Tibial nerve (tissue), 3 donors: ENCODE measurements around the gene PRKRIP1.

ENCODE experiments used
- CTCF ChIP-seq, 5 experiments: fragments of 200-600 bp in 3 of 5; fragments of 450-650 bp in 2 of 5; sonication (generic) in 3 of 5; IDR thresholded peaks; one replicate each; pipeline ENCODE4 v1.5.1; 2016 to 2019; ENCODE audit warnings: antibody characterized with exemption in 5 of 5, mild to moderate bottlenecking in 3 of 5, moderate library complexity in 2 of 5
- POLR2A ChIP-seq, 2 donors: fragments of 450-650 bp; IDR thresholded peaks; one replicate each; pipeline ENCODE4 v1.6.1; 2017; ENCODE audit warnings: antibody characterized with exemption in 2 of 2, mild to moderate bottlenecking in 2 of 2, moderate library complexity in 2 of 2

GRCh38 chr7:102410123-102410522, 14.0 kb downstream of the PRKRIP1 start:
- TF ChIP-seq CTCF (IDR thresholded peaks at IDR 0.05) (no peak), POLR2A (IDR thresholded peaks at IDR 0.05) (no peak)
